Germinal center (tissue), 1 donor: ENCODE data around the gene PI4KA.
"Not testable (repeated sequence)": the region's sequence is repeated elsewhere in the genome, so short reads cannot be mapped to it uniquely, and the experiment has no call there.

Source experiments
- DNase-seq: peaks from one replicate; pipeline ENCODE4 v3.0.0; 2012; ENCODE audit warnings: mixed read lengths, low spot score

PI4KA gene

DNA sequence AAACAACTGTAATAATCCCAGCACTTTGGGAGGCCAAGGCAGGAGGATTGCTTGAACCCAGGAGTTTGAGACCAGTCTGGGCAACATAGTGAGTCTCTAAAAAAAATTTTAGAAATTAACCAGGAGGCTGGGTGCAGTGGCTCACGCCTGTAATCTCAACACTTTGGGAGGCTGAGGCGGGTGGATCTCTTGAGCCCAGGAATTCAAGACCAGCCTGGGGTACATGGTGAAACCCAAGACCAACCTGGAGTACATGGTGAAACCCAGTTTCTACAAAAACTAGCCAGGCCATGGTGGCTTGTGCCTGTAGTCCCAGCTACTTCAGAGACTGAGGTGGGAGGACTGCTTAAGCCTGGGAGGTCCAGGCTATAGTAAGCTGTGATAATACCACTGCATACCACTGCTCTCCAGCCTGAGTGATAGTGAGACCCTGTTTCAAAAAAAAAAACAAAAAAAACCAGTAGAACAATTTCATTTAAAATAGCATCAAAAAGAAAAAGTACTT, 11.2 kb downstream of the PI4KA start:
- no peak for DNase-seq

DNA sequence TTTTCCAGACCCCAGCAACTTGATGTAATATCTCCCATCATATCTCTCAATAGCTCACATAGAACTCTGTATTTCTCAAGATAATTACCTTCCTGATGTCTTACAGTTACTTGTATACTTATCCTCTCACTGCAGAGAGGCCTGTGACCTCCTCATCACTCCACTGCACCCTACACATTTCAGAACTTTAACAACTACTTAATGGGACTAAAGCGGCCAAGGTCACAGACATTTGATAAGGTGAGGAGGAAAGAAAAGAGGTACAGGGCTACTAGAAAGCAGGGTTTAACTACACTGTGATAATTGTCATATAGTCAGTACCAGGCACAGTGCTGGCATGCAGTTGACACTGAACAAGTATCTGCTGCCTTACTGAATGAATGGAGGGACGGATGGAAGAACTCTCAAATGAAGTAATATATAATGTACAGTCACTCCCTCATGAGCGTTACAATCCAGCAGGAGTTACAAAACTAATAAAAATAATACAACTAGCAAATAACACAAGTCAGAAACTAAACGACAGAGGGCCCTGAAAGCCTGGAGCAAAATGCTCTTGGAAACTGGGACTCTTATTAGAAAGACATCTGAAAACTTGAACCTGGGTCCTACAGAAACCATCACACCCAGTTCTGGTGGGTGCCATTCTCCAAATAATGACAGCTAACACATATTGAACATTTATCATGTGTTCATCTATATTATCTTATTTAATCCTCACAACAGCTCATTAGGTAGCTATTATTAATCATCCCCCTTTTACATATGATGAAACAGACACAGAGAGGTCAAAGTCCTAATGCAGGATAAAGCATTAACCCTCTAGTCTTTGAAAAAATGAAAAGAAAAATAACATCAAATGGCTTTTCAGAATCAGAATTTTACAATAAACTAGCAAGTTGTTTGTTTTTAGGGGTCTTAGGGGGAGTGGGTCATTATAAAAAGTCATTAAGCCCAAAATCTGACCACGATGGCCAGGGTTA, 14.3 kb downstream of the PI4KA start:
- DNase-seq = no peak

DNA sequence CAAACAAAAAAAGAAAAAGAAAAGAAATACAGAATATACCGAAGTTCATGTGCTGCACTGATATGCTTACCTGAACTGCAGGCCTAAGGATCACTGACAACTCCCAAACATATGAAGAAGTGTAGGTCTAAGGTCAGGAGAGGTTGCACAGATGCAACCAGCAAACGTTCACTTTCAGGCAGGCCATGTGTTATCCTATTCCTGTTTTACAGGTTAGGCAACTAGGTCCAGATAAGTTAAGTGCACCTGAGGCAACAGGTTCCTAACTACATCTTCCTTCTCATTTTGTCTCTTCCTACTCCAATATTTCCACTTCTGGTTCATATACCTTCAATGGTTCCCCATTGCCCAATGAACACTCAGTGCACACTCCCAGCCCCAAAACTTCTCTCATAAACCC, 15.1 kb downstream of the PI4KA start:
- DNase-seq = no peak

- DNase-seq = no peak
Measured at GRCh38 chr22:20840646-20841371, 17.8 kb downstream of the PI4KA start.

- DNase-seq = no peak
Measured at GRCh38 chr22:20839837-20840645, 18.6 kb downstream of the PI4KA start.

DNA sequence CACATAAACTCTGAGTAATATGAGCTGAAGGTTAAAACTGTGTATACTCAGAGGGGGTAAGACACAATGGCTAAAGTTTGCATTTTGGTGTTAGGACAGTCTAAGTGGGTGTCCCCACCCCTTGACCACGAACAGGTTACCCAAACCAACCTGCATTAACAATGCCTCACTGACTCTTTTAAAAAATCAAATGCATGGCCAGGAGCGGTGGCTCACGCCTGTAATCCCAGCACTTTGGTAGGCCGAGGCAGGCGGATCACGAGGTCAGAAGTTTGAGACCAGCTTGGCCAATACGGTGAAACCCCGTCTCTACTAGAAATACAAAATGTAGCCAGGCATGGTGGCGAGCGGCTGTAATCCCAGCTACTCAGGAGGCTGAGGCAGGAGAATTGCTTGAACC, 19.3 kb downstream of the PI4KA start:
- not testable (repeated sequence) for DNase-seq

GRCh38 chr22:20836987-20837823, 21.4 kb downstream of the PI4KA start:
- no peak for DNase-seq

GRCh38 chr22:20834725-20835124, 23.9 kb downstream of the PI4KA start:
- no peak for DNase-seq

DNA sequence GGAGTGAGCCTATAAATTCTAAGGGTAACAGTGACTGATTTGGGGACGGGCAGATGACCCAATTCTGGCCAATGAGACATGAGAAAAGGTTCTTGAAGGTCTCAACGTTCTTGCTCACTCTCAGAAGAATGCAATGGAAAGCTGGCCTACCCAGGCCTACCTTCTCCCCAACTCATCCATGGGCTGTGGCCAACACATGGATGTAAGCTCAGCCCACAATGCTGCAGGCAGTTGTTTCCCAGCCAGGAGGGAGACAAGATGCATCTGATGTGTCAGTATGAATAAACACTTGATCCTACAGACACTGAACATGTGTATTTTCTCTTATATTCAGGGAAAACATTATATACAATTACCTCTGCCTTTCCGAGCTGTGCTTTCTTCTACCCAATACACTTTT, 24.4 kb downstream of the PI4KA start:
- no peak for DNase-seq

DNA sequence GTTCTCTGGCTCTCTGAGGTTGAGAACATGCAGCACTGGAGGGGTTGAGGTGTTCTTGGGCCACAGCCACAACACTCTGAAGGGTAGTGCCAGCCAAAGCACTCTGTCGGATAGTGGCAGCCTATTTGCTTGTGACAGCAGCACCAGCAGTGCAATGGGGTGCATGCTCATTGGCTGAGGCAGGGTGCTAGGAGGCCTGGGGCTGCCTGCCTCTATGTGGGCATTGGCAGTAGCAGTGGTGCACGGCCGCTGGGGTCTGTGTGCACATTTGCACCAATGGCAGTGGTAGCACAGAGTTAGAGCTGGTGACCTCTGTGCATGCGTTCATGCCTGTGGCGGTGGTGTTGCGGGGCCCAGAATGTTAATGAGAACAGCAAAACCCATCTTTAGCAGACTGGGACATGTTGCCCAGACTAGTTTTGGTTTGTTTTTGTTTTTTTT, 25.4 kb downstream of the PI4KA start:
- no peak for DNase-seq

GRCh38 chr22:20829491-20830134, 29.0 kb downstream of the PI4KA start:
- DNase-seq = no peak

DNA sequence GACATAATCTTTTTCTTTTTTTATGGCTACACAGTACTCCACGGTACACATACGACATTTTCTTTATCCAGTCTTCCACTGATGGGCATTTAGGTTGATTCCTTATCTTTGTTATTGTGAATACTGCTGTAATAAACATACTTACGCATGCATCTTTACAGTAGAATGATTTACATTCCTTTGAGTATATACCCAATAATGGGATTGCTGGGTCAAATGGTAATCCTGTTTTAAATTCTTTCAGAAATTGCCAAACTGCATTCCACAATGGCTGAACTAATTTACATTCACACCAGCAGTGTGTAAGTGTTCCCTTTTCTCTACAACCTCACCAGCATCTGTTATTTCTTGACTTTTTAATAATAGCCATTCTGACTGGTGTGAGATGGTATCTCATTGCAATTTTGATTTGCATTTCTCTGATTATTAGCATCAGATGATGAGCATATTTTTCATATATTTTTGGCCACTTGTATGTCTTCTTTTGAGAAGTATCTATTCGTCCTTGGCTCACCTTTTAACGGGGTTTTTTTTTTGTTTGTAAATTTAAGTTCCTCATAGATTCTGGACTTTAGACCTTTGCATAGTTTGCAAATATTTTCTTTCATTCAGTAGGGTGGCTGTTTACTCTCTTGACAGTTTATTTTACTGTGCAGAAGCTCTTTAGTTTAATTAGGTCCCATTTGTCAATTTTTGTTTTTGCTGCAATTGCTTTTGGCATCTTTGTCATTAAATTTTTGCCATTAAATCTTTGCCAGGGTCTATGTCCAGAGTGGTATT, 32.0 kb downstream of the PI4KA start:
- not testable (repeated sequence) for DNase-seq

DNA sequence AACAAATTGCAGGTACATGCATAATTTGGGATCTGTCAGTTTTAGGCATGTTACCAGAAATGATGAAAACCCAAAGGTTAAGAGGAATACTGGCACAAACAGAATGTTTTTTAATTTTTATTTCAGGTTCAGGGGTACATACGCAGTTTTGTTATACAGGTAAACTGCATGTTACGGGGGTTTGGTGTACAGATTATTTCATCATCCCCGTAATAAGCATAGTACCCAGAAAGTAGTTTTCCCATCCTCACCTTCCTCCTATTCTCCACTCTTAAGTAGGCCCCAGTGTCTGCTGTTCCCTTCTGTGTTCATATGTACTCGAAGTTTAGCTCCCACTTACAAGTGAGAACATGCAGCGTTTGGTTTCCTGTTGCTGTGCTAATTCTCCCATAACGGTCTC, 33.0 kb downstream of the PI4KA start:
- DNase-seq = no peak

DNA sequence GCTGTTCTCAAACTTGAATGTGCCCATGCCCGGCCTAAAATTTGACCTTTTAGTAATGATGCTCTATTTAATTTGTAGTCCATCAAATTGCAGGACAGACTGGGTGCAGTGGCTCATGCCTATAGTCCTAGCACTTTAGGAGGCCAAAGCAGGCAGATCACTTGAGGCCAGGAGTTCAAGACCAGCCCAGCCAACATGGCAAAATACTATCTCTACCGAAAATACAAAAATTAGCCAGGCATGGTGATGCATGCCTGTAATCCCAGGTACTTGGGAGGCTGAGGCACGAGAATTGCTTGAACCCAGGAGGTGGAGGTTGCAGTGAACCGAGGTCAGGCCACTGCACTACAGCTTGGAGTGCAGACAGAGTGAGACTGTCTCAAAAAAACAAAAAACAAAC, 33.4 kb downstream of the PI4KA start:
- DNase-seq = not testable (repeated sequence)

DNA sequence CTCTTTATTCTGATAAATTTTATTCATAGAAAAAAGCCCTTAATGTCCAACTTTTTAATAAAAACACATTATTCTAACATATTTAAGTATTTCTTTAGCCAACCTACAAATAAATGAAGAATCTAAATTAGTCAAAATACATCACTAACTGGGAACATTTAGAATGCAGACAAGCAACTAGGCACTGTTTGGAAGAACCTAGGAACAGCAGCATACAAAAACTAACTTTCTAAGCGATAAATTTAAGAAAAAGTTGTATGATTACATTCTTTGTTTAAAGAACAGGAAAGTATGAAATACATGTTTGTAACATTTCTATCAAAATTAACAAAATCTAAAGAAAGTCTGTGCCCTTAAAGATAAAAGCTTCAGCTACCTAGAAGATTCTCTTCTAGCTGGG, 35.3 kb downstream of the PI4KA start:
- DNase-seq = no peak

GRCh38 chr22:20822240-20822639, 36.4 kb downstream of the PI4KA start:
- no peak for DNase-seq

DNA sequence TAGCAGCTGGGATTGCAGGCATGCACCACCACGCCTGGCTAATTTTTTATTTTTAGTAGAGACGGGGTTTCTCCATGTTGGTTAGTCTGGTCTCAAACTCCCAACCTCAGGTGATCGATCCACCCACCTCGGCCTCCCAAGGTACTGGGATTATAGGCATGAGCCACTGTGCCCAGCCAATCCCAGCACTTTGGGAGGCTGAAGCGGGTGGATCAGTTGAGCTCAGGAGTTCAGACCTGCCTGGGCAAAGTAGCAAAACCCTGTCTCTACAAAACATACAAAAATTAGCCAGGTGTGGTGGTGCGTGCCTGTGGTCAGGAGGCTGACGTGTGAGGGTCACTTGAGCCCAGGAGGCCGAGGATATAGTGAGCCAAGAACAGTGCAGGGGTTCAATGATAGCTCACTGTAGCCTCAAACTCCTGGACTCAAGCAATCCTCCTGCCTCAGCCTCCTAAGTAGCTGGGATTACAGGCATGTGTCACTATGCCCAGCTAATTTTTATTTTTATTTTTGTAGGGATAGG, 36.8 kb downstream of the PI4KA start:
- DNase-seq = not testable (repeated sequence)

- DNase-seq = no peak
Measured at GRCh38 chr22:20819471-20819870, 39.1 kb downstream of the PI4KA start.

DNA sequence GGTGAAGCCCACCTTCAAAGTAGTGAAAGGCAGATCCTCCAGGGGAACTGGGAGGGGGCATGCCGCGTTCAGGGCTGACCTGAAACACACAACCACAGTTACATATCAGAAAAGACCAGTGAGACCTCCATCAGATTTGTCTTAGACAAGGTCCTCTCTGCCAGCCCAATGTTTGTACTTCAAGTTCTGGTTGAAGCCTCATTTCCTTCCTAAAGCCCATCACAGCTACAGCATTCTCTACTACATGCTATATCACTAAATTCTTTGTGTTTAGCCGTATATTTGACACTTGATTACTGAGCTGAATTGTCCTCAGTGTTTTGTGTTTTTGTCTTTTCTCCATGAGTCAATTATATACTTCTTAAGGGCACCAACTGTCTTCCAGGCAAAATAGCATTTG, 40.1 kb downstream of the PI4KA start:
- no peak for DNase-seq

- DNase-seq = no peak
Measured at GRCh38 chr22:20816559-20816958, 42.1 kb downstream of the PI4KA start.
